Measurements from ENCODE around the gene TMA7. TPM values are rescaled to one million over a fixed set of nuclear protein-coding genes. Genes with fewer than 3 reads are reported as not detected.
"Not testable (repeated sequence)": the region's sequence is repeated elsewhere in the genome, so short reads cannot be mapped to it uniquely, and the experiment has no call there.

Gene TMA7
- total and polyA plus RNA-seq, 12 donors: 140 to 1,063 (median 196) TPM

DNA sequence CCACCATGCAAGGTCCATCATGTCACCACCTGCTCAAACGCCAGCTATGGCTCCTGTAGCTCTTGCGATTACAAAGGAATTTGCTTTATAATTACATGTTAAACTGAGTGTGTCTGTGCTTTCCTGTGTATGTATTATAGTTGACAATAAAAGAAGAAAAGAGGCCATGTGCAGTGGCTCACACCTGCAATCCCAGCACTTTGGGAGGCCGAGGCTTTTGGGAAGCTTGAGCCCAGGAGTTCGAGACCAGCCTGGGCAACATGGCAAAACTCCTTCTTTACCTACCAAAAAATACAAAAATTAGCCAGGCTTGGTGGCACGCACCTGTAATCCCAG is 33.5 kb downstream of the TMA7 start:
- intact Hi-C loops (cut with DNase I): loop anchor here in 2 of 10 donors (2.0 kb wide), 2 partner anchors 29 to 31 kb away; partner anchors contain the start of gene SHISA5 (in 1 of the 2)
- TF ChIP-seq, protein P1, sequence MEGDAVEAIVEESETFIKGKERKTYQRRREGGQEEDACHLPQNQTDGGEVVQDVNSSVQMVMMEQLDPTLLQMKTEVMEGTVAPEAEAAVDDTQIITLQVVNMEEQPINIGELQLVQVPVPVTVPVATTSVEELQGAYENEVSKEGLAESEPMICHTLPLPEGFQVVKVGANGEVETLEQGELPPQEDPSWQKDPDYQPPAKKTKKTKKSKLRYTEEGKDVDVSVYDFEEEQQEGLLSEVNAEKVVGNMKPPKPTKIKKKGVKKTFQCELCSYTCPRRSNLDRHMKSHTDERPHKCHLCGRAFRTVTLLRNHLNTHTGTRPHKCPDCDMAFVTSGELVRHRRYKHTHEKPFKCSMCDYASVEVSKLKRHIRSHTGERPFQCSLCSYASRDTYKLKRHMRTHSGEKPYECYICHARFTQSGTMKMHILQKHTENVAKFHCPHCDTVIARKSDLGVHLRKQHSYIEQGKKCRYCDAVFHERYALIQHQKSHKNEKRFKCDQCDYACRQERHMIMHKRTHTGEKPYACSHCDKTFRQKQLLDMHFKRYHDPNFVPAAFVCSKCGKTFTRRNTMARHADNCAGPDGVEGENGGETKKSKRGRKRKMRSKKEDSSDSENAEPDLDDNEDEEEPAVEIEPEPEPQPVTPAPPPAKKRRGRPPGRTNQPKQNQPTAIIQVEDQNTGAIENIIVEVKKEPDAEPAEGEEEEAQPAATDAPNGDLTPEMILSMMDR (IDR thresholded peaks at IDR 0.05): no peak
- Histone ChIP-seq H3K27me3 (no peaks in the 10 kb centered on the region), H3K4me1 (peaks cover 10 to 71% (median 57%) of the 10 kb centered on the region in 9 donors), H3K36me3 (peaks cover 0 to 54% (median 6%) of the 10 kb centered on the region in 9 donors), H3K4me3 (peak overlapping the region in 8 of 10 donors; percentile 58 to 81 (median 68)), H3K27ac (peak overlapping the region; percentile 89 to 99 (median 95)), H3K9me3 (no peaks in the 10 kb centered on the region)
- DNase-seq (no peak), ATAC-seq (no peak)
- 60 to 66% methylated on average over 5 of the region's 5 CpGs for WGBS, 2 donors

DNA sequence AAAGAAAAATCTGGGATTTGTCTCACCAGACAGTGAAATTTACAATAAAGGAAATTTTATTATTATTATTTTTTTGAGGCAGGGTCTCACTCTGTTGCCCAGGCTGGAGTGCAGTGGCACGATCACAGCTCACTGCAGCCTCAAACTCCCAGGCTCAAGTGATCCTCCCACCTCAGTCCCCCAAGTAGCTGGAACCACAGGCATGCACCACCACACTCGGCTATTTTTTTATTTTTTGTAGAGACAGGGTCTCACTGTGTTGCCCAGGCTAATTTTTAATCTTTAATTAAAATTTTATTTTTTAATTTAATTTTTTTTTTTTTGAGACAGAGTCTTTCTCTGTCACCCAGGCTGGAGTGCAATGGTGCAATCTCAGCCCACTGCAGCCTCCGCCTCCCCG is 34.0 kb downstream of the TMA7 start:
- DNase-seq; H3K27me3 ChIP-seq; H3K4me3 ChIP-seq; ATAC-seq; H3K9me3 ChIP-seq; intact Hi-C loops (cut with DNase I): not testable (repeated sequence)
- Histone ChIP-seq H3K4me1 (peaks cover 9 to 70% (median 53%) of the 10 kb centered on the region in 9 donors), H3K36me3 (peaks cover 0 to 50% (median 6%) of the 10 kb centered on the region in 9 donors), H3K27ac (peak overlapping the region in 8 of 10 donors; percentile 89 to 99 (median 94))
- WGBS, 2 donors: 92 to 95% methylated on average over 4 of the region's 4 CpGs

DNA sequence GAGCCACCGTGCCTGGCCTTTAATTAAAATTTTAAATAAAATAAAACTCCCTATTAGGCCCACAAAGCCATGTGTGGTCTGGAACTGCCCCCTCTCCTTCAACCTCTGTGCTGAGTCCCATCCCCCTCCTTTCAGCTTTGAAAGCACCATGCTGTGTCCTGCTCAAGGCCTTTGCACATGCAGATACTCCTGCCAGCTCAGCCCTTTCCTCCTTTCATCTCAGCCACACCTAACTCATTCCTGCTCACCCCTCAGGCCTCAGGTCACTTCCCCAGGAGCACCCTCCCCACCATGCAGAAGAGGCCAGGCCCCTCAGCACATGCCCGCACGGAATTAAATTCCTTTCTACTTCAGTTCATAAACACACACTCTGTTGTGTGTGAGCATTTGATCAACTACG is 34.6 kb downstream of the TMA7 start:
- H3K27me3 ChIP-seq: no peaks in the 10 kb centered on the region
- peak overlapping the region in 3 of 10 donors; percentile 2 to 26 (median 10) for H3K27ac ChIP-seq
- no peak overlapping the region for H3K4me3 ChIP-seq
- 76 to 80% methylated on average over 4 of the region's 4 CpGs for WGBS, 2 donors
- peaks cover 0 to 48% (median 3%) of the 10 kb centered on the region in 9 donors for H3K36me3 ChIP-seq
- peaks cover 9 to 64% (median 48%) of the 10 kb centered on the region in 9 donors for H3K4me1 ChIP-seq
- H3K9me3 ChIP-seq: no peaks in the 10 kb centered on the region
- ATAC-seq: no peak
- DNase-seq: no peak
- TF ChIP-seq, protein P1 (IDR thresholded peaks at IDR 0.05): no peak
- intact Hi-C loops (cut with DNase I): no loop called here

DNA sequence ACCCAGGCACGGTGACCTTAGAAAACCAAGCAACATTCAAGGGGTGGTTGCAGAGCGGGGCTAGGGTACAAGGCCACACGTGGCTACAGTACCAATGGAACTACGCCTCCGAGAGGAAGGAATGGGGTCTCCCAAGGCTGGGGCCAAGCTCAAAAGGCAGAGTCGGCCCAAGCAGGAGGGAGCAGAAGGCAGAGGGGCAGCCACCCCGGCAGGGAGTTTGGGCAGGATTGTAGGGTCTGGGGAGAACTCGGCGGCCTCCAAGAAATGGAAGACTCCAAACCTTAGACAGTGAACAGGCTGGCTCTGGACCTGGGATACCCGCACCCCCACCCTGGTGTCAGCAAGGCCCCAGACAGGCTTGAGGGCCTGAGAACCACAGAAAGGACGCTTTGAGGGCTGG is 35.1 kb downstream of the TMA7 start:
- TF ChIP-seq, protein P1 (IDR thresholded peaks at IDR 0.05): no peak
- Histone ChIP-seq H3K9me3 (no peaks in the 10 kb centered on the region), H3K4me3 (no peak overlapping the region), H3K4me1 (peaks cover 9 to 58% (median 42%) of the 10 kb centered on the region in 9 donors), H3K27me3 (no peaks in the 10 kb centered on the region), H3K36me3 (peaks cover 0 to 46% (median 0%) of the 10 kb centered on the region in 9 donors), H3K27ac (peak overlapping the region in 2 of 10 donors; percentile 2 to 31)
- DNase-seq: no peak
- ATAC-seq: no peak
- 86 to 87% methylated on average over 11 of the region's 11 CpGs for WGBS, 2 donors
- intact Hi-C loops (cut with DNase I): no loop called here

DNA sequence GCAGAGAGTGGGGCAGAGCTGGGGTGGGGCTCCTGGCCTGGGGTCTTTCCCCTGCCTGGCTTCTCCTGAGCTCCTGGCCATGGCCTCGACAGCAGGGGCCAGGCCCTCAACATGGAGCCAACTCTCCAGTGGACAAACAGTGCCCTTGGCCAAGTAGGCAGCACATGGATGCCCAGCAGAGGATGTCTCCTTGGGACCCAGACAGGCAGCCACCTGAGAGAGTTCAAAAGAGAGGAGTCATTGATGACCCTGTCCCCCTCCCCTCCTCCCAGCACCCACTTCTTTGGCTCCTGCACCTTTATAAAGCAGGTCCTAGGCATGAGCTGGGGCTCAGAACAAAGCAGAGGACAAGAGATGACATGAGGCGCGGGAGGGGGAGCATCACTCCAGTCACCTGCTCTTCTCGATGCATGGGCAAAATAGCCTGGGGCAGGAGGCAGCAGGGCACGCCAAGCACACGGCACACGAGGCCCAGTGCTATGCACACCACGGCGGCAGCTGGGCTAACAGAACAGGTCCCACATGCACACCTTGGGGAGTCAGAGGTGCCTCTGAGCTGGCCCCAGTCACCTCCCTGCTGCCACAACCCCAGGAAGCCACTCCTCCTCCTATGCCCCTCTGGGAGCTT is 36.5 kb downstream of the TMA7 start:
- no peak for ATAC-seq
- 91 to 93% methylated on average over 8 to 9 of the region's 9 CpGs for WGBS, 2 donors
- H3K4me1 ChIP-seq: peaks cover 7 to 45% (median 28%) of the 10 kb centered on the region in 9 donors
- peak overlapping the region in 7 of 10 donors; percentile 9 to 85 (median 75) for H3K27ac ChIP-seq
- H3K36me3 ChIP-seq: peaks cover 0 to 40% (median 0%) of the 10 kb centered on the region in 9 donors
- no peaks in the 10 kb centered on the region for H3K9me3 ChIP-seq
- TF ChIP-seq, protein P1 (IDR thresholded peaks at IDR 0.05): no peak
- no peak for DNase-seq
- no peaks in the 10 kb centered on the region for H3K27me3 ChIP-seq
- intact Hi-C loops (cut with DNase I): no loop called here
- no peak overlapping the region for H3K4me3 ChIP-seq

Measured in heart right ventricle (tissue), 16 donors.